ENCODE results near the gene GMEB1.
"Not testable (repeated sequence)": the region's sequence is repeated elsewhere in the genome, so short reads cannot be mapped to it uniquely, and the experiment has no call there.

The GMEB1 gene

GRCh38 chr1:28750330-28750729 lies 81.7 kb downstream of the GMEB1 start:
- Mint-ChIP-seq H3K4me1 (ENCODE audit: low read depth) (peaks cover 21% of the 10 kb centered on the region), H3K27me3 (ENCODE audit: low read depth) (no peaks in the 10 kb centered on the region), H3K27ac (no peak overlapping the region), H3K9me3 (no peaks in the 10 kb centered on the region), H3K4me3 (no peak overlapping the region), H3K36me3 (ENCODE audit: low read depth) (peaks cover 30% of the 10 kb centered on the region)
- DNase-seq (ENCODE audit: low spot score): no peak

DNA sequence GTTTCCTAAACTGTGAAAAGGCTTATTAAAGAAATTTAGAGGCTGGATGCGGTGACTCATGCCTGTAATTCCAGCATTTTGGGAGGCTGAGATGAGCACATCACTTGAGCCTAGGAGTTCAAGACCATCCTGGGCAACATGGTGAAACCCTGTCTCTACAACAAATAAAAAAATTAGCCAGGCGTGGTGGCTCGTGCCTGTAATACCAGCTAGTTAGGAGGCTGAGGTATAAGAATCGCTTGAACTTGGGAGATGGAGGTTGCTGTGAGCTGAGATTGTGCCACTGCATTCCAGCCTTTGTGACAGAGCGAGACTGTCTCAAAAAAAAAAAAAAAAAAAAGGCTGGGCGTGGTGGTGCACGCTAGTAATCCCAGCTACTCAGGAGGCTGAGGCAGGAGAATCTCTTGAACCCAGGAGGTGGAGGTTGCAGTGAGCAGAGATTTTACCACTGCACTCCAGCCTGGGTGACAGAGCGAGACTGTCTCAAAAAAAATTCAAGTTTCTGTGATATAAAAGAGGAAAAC lies 82.2 kb downstream of the GMEB1 start:
- not testable (repeated sequence) for H3K27me3 Mint-ChIP-seq (ENCODE audit: low read depth); H3K9me3 Mint-ChIP-seq; H3K27ac Mint-ChIP-seq; H3K4me3 Mint-ChIP-seq; DNase-seq (ENCODE audit: low spot score)
- H3K4me1 Mint-ChIP-seq (ENCODE audit: low read depth): peaks cover 21% of the 10 kb centered on the region
- peaks cover 29% of the 10 kb centered on the region for H3K36me3 Mint-ChIP-seq (ENCODE audit: low read depth)

- H3K4me3 Mint-ChIP-seq: no peak overlapping the region
- H3K27me3 Mint-ChIP-seq (ENCODE audit: low read depth): no peaks in the 10 kb centered on the region
- H3K27ac Mint-ChIP-seq: no peak overlapping the region
- DNase-seq (ENCODE audit: low spot score): no peak
- H3K36me3 Mint-ChIP-seq (ENCODE audit: low read depth): peaks cover 24% of the 10 kb centered on the region
- peaks cover 19% of the 10 kb centered on the region for H3K4me1 Mint-ChIP-seq (ENCODE audit: low read depth)
- no peaks in the 10 kb centered on the region for H3K9me3 Mint-ChIP-seq
These were observed 82.9 kb downstream of the GMEB1 start for GRCh38 chr1:28751315-28752060.

DNA sequence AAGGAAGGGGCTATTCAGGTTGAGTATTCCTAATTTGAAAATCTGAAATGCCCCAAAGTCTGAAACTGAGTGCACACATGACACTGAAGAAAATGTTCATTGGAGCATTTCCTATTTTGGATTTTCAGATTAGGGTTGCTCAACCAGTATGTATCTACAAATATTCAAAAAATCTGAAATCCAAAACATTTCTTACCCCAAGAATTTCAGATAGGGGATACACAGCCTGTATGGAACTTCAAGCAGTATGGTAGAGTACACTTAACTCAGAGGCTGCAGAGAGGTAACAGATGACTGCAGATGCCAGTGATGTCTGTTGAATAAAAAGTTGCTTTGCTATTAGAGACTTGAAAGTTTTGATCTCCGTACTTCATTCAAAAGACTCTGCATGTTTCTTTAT lies 87.1 kb downstream of the GMEB1 start:
- H3K27me3 Mint-ChIP-seq (ENCODE audit: low read depth): no peaks in the 10 kb centered on the region
- H3K9me3 Mint-ChIP-seq: no peaks in the 10 kb centered on the region
- H3K4me1 Mint-ChIP-seq (ENCODE audit: low read depth): peaks cover 7% of the 10 kb centered on the region
- H3K4me3 Mint-ChIP-seq: no peak overlapping the region
- peaks cover 20% of the 10 kb centered on the region for H3K36me3 Mint-ChIP-seq (ENCODE audit: low read depth)
- H3K27ac Mint-ChIP-seq: no peak overlapping the region
- no peak for DNase-seq (ENCODE audit: low spot score)

DNA sequence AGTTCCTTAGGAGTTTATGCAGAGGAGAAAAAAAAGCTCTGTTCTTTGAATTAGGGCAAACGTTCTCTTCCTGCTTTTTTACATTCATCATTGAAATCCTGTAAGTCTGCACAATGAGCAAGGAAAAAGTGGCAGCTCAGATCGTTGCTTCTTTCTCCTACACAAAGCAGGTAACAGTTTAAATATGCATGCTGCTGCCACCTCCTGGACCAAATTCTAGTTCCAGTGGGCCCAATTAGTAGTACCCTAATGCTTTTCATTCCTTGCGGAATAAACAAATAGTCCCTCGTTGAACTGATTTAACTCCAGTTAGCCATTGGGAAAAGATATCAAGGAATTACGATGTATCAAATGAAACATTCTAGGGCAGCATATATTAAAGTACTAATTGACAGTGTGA lies 88.3 kb downstream of the GMEB1 start:
- no peaks in the 10 kb centered on the region for H3K27me3 Mint-ChIP-seq (ENCODE audit: low read depth)
- peaks cover 2% of the 10 kb centered on the region for H3K4me1 Mint-ChIP-seq (ENCODE audit: low read depth)
- no peak overlapping the region for H3K27ac Mint-ChIP-seq
- DNase-seq (ENCODE audit: low spot score): no peak
- no peak overlapping the region for H3K4me3 Mint-ChIP-seq
- H3K9me3 Mint-ChIP-seq: no peaks in the 10 kb centered on the region
- H3K36me3 Mint-ChIP-seq (ENCODE audit: low read depth): peaks cover 16% of the 10 kb centered on the region

DNA sequence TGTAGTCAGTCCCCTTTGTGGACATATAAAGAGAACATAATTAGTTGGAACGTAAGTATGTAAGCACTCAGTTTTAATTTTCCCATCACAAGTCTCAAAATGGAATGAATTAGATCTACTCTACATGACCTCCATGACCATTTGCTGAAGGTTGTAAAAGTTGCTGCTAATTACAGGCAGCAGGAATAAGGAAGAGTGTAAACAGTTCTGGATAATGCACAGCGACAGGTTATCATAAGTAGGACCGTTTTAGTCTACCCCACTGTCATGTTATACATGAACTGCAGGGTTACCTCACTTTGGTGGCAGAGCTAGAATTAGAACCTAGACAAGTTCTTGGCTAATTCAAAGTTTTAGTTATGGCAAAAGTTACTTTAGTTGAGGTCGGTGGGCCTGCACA lies 89.8 kb downstream of the GMEB1 start:
- H3K4me1 Mint-ChIP-seq (ENCODE audit: low read depth): peaks cover under 1% of the 10 kb centered on the region

DNA sequence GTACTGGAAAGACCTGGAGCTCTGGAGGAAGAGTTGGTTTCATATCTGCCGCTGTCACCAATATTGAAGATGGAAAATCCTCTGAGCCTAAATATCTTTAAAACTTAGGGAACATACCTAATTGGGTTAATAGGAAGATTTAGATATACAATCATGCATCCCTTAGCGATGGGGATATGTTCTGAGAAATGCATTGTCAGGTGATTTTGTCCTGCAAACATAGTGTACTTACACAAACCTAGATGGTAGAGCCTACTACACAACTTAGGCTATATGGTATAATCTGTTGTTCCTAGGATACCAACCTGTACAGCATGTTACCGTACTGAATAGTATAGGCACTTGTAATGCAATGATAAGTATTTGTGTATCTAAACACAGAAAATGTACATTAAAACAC lies 90.7 kb downstream of the GMEB1 start:
- no peak for DNase-seq (ENCODE audit: low spot score)
- H3K4me1 Mint-ChIP-seq (ENCODE audit: low read depth): no peaks in the 10 kb centered on the region
- no peak overlapping the region for H3K4me3 Mint-ChIP-seq
- H3K27ac Mint-ChIP-seq: no peak overlapping the region
- no peaks in the 10 kb centered on the region for H3K27me3 Mint-ChIP-seq (ENCODE audit: low read depth)
- no peaks in the 10 kb centered on the region for H3K9me3 Mint-ChIP-seq
- peaks cover 14% of the 10 kb centered on the region for H3K36me3 Mint-ChIP-seq (ENCODE audit: low read depth)

More for the DNA sequence above, 89.8 kb downstream of the GMEB1 start:
- no peaks in the 10 kb centered on the region for H3K9me3 Mint-ChIP-seq
- peaks cover 17% of the 10 kb centered on the region for H3K36me3 Mint-ChIP-seq (ENCODE audit: low read depth)
- H3K4me3 Mint-ChIP-seq: no peak overlapping the region
- H3K27me3 Mint-ChIP-seq (ENCODE audit: low read depth): no peaks in the 10 kb centered on the region
- no peak overlapping the region for H3K27ac Mint-ChIP-seq
- DNase-seq (ENCODE audit: low spot score): no peak

DNA sequence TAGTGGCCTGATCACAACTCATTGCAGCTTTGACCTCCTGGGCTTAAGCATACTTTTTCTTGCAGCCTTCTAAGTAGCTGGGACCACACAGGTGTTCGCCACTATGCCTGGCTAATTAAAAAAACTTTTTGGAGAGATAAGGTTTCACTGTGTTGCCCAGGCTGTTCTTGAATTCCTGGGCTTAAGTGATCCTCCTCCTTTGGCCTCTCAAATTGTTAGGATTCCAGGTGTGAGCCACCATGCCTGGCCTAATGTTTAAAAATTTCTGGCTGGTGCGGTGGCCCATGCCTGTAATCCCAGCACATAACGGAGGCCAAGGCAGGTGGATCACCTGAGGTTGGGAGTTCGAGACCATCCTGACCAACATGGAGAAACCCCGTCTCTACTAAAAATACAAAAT lies 92.6 kb downstream of the GMEB1 start:
- H3K9me3 Mint-ChIP-seq: no peaks in the 10 kb centered on the region
- no peak overlapping the region for H3K27ac Mint-ChIP-seq
- DNase-seq (ENCODE audit: low spot score): no peak
- no peaks in the 10 kb centered on the region for H3K27me3 Mint-ChIP-seq (ENCODE audit: low read depth)
- peaks cover 25% of the 10 kb centered on the region for H3K36me3 Mint-ChIP-seq (ENCODE audit: low read depth)
- no peak overlapping the region for H3K4me3 Mint-ChIP-seq
- peaks cover 7% of the 10 kb centered on the region for H3K4me1 Mint-ChIP-seq (ENCODE audit: low read depth)

DNA sequence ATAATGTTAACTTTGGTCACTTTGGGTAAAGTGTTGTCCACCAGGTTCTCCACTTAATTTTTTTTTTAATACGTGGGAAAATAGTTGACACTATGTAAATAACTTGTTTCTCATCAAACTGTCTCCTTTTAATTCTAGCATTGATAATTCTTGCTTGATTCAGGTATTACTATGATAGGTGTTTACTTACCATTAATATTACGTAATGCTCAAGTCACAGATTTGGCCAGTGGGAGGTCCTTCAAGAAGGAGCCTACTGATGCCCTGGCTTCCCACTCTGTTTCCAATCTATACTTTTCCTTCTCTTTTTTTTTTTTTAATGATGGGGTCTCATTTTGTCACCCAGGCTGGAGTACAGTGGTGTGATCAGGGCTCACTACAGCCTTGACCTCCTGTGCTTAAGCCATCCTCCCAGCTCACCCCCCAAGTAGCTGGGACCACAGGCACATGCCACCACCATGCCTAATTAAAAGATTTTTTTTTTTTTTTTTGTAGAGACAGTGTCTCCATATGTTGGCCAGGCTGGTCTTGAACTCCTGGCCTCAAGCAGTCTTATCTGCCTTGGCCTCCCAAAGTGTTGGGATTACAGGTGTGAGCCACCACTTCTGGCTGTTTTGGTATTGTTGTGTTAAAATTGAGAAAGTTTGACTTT lies 98.1 kb downstream of the GMEB1 start:
- H3K27ac Mint-ChIP-seq: no peak overlapping the region
- peaks cover 39% of the 10 kb centered on the region for H3K36me3 Mint-ChIP-seq (ENCODE audit: low read depth)
- H3K4me3 Mint-ChIP-seq: no peak overlapping the region
- no peak for DNase-seq (ENCODE audit: low spot score)
- peaks cover 7% of the 10 kb centered on the region for H3K4me1 Mint-ChIP-seq (ENCODE audit: low read depth)
- no peaks in the 10 kb centered on the region for H3K27me3 Mint-ChIP-seq (ENCODE audit: low read depth)
- no peaks in the 10 kb centered on the region for H3K9me3 Mint-ChIP-seq

Data from T-helper 2 cell treated with Interferon-gamma antibody and Interleukin-4, amounts not matched to agents 5 μg/mL and 100 μg/mL, for 36 hours (primary cell).